ENCODE data around the gene GTSF1L.
A peak's percentile ranks its signal among the peaks of the same experiment; 100 is the strongest.

Gene GTSF1L

GRCh38 chr20:43691928-43692524, 34.8 kb downstream of the GTSF1L start:
- peak; percentile 41 to 68 for DNase-seq (ENCODE audit: low read depth in 1 of 2, low spot score in 1 of 2)
- TF ChIP-seq GABPA (IDR thresholded peaks at IDR 0.05; ENCODE audit: low read depth) (no peak), CTCF (IDR thresholded peaks at IDR 0.05; ENCODE audit: insufficient read depth, low read length) (peak; percentile 64), REST (IDR thresholded peaks at IDR 0.05; ENCODE audit: insufficient replicate concordance, low read depth) (no peak), SPI1 (IDR thresholded peaks at IDR 0.05; ENCODE audit: borderline replicate concordance, low read depth) (no peak)
- Histone ChIP-seq H3K27me3 (ENCODE audit: insufficient read depth, poor library complexity, severe bottlenecking) (no peaks in the 10 kb centered on the region), H3K27ac (replicated peaks) (no peak overlapping the region), H3K4me3 (replicated peaks; ENCODE audit: insufficient read depth, low read length) (no peak overlapping the region)

- Histone ChIP-seq H3K27me3 (ENCODE audit: insufficient read depth, poor library complexity, severe bottlenecking) (no peaks in the 10 kb centered on the region), H3K27ac (replicated peaks) (no peak overlapping the region), H3K4me3 (replicated peaks; ENCODE audit: insufficient read depth, low read length) (no peak overlapping the region)
- TF ChIP-seq CTCF (IDR thresholded peaks at IDR 0.05; ENCODE audit: insufficient read depth, low read length), result no peak
- TF ChIP-seq POLR2AphosphoS5 (IDR thresholded peaks at IDR 0.05; ENCODE audit: low read depth), result no peak
- no peak for TF ChIP-seq GABPA (IDR thresholded peaks at IDR 0.05; ENCODE audit: low read depth)
- TF ChIP-seq SPI1 (IDR thresholded peaks at IDR 0.05; ENCODE audit: borderline replicate concordance, low read depth), result no peak
- no peak for TF ChIP-seq REST (IDR thresholded peaks at IDR 0.05; ENCODE audit: insufficient replicate concordance, low read depth)
- DNase-seq (ENCODE audit: low read depth in 1 of 2, low spot score in 1 of 2), result no peak
Measured at GRCh38 chr20:43690943-43691598, 35.7 kb downstream of the GTSF1L start.

GRCh38 chr20:43689165-43689564, 37.6 kb downstream of the GTSF1L start:
- Histone ChIP-seq H3K4me3 (replicated peaks; ENCODE audit: insufficient read depth, low read length) (no peak overlapping the region), H3K27me3 (ENCODE audit: insufficient read depth, poor library complexity, severe bottlenecking) (no peaks in the 10 kb centered on the region), H3K27ac (replicated peaks) (no peak overlapping the region)
- no peak for TF ChIP-seq CTCF (IDR thresholded peaks at IDR 0.05; ENCODE audit: insufficient read depth, low read length)
- no peak for TF ChIP-seq REST (IDR thresholded peaks at IDR 0.05; ENCODE audit: insufficient replicate concordance, low read depth)
- no peak for TF ChIP-seq POLR2AphosphoS5 (IDR thresholded peaks at IDR 0.05; ENCODE audit: low read depth)
- TF ChIP-seq SPI1 (IDR thresholded peaks at IDR 0.05; ENCODE audit: borderline replicate concordance, low read depth), result no peak
- TF ChIP-seq GABPA (IDR thresholded peaks at IDR 0.05; ENCODE audit: low read depth), result no peak
- DNase-seq (ENCODE audit: low read depth in 1 of 2, low spot score in 1 of 2), result no peak

All from HL-60 (cell line).